Measurements from ENCODE around the gene SMARCC2.
"Not testable (repeated sequence)": the region's sequence is repeated elsewhere in the genome, so short reads cannot be mapped to it uniquely, and the experiment has no call there.

Gene SMARCC2

DNA sequence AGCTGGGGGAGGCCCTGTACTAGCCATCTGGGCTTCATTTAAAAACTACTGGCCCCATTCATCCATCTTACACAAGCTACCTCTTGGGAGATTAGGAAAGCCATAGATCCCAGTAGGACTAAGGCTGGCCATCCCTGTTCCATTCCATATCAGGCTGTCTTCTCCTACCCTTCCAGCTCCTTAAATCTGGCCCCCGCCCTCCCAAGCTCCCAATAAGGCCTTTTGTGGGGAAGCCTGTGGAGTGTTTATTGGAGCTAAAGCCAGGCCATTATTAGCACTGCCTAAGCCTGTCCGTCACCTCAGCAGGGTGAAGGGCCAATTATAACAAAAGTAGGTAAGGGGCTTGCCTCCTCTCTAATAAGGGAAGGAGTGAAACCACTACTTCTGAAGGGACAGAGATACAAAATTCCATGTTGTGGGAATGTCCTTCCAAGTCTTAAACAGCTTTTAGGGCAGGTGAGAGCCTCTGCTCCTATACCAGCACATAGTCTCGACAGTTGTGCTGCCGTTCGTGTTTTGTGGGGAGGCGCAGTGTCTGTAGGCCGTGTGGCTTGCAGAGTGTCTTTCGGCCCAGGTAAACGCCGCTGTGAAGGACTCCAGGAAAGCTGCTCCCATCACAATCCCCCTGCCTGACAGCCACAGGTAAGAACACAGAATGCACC, 27.5 kb downstream of the SMARCC2 start:
- ATAC-seq = no peak
- peaks cover 63% of the 10 kb centered on the region for H3K4me1 Mint-ChIP-seq

DNA sequence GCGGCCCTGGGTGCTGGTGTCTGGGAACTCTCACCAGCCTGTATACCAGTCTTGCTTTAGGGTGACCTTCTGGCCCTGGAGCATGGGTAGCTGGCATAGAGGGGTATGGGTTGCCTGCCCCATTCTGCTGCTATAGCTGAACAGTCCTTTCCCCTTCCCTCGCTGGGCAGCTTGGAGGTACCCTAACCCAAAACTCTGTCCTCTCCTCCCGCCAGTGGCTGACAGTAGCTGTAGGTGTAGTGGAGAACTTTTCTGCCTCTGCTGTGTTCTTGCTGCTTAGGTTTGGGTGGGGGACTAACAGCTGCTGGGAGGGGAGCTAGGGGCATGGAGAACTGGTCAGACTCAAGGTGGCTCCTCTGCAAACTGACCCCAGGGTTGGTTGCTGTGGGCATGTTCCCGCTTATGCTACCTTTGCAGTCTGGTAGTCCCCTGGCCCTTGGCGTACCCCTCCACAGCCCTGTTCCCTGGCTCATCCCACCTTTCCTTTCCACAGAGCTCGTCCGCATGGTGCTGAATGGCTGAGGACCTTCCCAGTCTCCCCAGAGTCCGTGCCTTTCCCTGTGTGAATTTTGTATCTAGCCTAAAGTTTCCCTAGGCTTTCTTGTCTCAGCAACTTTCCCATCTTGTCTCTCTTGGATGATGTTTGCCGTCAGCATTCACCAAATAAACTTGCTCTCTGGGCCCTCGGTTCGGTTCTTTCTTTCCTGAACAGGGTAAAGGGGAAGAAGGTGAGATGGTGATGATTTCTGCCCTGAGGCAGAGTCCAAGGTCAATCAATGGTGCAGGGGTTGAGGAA, 28.2 kb downstream of the SMARCC2 start:
- no peaks in the 10 kb centered on the region for H3K9me3 Mint-ChIP-seq
- DNase-seq (ENCODE audit: low spot score in 2 of 2) = no peak
- H3K36me3 Mint-ChIP-seq = peaks cover 100% of the 10 kb centered on the region
- H3K27ac Mint-ChIP-seq = peak overlapping the region; percentile 98
- peaks cover 63% of the 10 kb centered on the region for H3K4me1 Mint-ChIP-seq
- peak overlapping the region; percentile 97 for H3K4me3 Mint-ChIP-seq
- no peak for ATAC-seq

More for the DNA sequence above, 27.5 kb downstream of the SMARCC2 start:
- H3K27ac Mint-ChIP-seq = peak overlapping the region; percentile 98
- peaks cover 100% of the 10 kb centered on the region for H3K36me3 Mint-ChIP-seq
- peak overlapping the region; percentile 97 for H3K4me3 Mint-ChIP-seq
- H3K9me3 Mint-ChIP-seq = no peaks in the 10 kb centered on the region
- DNase-seq (ENCODE audit: low spot score in 2 of 2) = no peak

DNA sequence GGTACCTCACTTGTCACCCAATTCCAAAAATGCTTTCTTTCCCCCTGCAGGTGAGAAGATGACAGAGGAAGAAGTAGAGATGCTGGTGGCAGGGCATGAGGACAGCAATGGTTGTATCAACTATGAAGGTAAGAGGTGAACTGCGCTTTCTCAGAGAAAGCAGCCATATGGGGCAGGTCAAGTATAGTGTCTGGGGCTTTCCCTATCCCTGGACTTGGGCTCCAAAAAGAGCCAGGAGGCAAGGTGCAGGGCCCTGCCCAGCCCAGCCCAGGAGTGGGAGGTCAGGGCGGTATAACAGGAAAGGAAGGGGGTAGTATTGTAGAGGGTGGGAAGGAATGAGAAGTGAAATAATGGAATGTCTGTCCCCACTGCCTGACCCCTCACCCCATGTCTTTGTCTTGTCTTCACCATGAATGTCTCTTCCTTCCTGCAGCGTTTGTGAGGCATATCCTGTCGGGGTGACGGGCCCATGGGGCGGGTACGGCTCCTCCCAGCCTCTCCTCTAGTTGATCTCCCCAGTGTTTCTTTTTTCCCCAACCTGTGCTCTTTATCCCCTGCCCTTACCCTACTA, 29.0 kb downstream of the SMARCC2 start:
- peaks cover 100% of the 10 kb centered on the region for H3K36me3 Mint-ChIP-seq

DNA sequence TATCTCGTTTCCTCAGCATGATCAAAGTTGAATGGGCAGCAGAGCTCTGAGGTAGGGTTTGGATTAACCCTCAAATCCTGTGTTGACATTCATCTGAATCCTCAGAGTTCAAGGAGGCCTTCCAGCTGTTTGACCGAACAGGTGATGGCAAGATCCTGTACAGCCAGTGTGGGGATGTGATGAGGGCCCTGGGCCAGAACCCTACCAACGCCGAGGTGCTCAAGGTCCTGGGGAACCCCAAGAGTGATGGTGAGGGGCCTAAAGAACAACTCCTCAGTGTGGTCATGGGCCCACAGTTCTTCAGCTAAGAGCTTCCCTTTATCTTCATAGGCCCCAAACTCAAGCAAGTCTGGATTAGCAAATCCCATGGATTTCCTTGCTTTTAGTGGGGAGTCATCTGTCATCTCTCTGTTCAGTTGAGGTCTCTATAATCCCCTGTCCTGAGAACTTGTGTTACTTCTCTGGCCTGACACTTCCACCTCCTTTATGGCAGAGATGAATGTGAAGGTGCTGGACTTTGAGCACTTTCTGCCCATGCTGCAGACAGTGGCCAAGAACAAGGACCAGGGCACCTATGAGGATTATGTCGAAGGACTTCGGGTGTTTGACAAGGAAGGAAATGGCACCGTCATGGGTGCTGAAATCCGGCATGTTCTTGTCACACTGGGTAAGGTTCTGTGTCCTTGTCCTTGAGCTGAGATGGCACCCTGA, 29.6 kb downstream of the SMARCC2 start:
- peak overlapping the region; percentile 97 for H3K4me3 Mint-ChIP-seq
- H3K4me1 Mint-ChIP-seq = peaks cover 72% of the 10 kb centered on the region
- peak overlapping the region; percentile 98 for H3K27ac Mint-ChIP-seq
- no peaks in the 10 kb centered on the region for H3K9me3 Mint-ChIP-seq
- H3K36me3 Mint-ChIP-seq = peaks cover 100% of the 10 kb centered on the region
- DNase-seq (ENCODE audit: low spot score in 2 of 2) (no peak), ATAC-seq (no peak)

More for the DNA sequence above, 29.0 kb downstream of the SMARCC2 start:
- H3K4me3 Mint-ChIP-seq = peak overlapping the region; percentile 97
- no peaks in the 10 kb centered on the region for H3K9me3 Mint-ChIP-seq
- ATAC-seq (peak; percentile 60), DNase-seq (ENCODE audit: low spot score in 2 of 2) (peak in 1 of 2 donors; percentile 34)
- peaks cover 67% of the 10 kb centered on the region for H3K4me1 Mint-ChIP-seq
- peak overlapping the region; percentile 98 for H3K27ac Mint-ChIP-seq

DNA sequence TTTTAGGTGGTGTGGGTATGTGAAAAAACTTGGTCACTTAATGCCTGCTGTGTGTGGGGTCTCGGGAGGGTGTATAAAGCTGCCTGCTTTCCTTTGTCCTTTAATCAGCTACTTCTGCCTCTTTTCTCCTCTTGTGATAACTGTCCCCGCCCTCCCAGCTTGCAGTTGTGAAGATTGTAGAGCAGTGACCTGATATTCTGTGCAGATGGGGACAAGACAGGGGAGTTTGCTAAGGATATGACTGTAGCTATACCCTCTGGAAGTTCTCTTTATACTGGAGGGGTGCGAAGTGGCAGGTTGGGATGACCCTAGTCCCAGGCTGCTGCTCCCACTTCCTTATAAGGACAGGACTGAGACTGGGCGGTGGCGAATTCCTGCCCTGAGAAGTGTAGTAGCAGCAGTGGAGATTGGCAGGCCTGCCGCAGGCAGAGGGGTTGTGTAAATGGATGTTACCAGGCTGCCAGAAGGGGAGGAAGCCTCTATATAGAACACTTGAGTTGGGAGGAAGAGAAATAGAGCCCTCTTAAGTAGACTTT, 30.3 kb downstream of the SMARCC2 start:
- Mint-ChIP-seq H3K4me3 (peak overlapping the region; percentile 97), H3K4me1 (peaks cover 70% of the 10 kb centered on the region), H3K27ac (peak overlapping the region; percentile 98), H3K9me3 (no peaks in the 10 kb centered on the region), H3K36me3 (peaks cover 98% of the 10 kb centered on the region)
- ATAC-seq = no peak
- no peak for DNase-seq (ENCODE audit: low spot score in 2 of 2)

DNA sequence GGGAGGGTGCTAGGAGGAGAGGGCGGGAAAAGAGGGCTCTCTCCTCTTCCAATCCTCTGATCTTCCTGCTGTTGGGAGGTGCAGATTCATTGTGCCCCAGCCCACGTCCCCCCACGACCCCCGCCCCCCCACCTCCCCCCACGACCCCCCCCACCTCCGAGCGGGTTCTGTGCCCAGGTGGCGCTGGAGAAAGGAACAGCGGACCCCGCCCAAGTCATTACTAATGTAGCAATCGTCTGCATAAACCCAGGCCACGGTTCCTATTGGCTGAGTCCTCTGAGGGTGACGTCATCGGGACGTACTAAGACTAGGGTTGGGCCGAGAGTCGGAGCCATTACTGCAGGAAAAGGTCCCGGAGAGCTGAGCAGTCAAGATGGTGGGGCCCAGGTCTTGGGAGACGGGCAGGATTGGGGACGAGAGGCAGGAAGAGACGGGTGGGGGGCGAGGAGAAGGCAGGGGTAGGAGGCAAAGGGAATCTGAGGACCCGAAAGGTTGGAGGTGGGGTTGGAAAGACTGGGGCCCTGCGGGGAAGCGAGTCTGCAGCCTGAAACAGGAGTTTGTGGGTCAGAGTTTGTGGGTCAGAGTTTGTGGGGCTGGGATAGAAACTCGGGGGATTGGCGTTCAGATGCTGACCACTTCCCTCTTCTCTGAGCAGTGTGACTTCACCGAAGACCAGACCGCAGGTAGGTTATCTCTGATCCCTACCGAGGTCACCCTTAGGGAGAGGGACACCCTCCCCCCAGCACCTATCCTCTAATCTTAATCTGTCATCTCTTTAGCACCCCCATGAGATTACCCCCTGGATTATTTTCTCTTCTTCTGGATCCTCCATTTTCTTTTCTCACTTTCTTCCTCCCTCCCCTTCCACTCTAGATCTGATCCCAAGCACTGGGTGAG, 31.0 kb downstream of the SMARCC2 start, which contains the start of gene MYL6:
MYL6 (plus strand) TSS at position 331 of the 897 bp plus-strand sequence; CDS start at position 374, 43 bp downstream.
- Mint-ChIP-seq H3K4me3 (peak within 1 kb of the TSS; percentile 97), H3K9me3 (no peaks in the 10 kb centered on the region), H3K4me1 (peaks cover 77% of the 10 kb centered on the region), H3K36me3 (peaks cover 91% of the 10 kb centered on the region), H3K27ac (peak within 1 kb of the TSS; percentile 98)
- ATAC-seq = peak; percentile 92
- peak; percentile 74 to 93 for DNase-seq (ENCODE audit: low spot score in 2 of 2)

DNA sequence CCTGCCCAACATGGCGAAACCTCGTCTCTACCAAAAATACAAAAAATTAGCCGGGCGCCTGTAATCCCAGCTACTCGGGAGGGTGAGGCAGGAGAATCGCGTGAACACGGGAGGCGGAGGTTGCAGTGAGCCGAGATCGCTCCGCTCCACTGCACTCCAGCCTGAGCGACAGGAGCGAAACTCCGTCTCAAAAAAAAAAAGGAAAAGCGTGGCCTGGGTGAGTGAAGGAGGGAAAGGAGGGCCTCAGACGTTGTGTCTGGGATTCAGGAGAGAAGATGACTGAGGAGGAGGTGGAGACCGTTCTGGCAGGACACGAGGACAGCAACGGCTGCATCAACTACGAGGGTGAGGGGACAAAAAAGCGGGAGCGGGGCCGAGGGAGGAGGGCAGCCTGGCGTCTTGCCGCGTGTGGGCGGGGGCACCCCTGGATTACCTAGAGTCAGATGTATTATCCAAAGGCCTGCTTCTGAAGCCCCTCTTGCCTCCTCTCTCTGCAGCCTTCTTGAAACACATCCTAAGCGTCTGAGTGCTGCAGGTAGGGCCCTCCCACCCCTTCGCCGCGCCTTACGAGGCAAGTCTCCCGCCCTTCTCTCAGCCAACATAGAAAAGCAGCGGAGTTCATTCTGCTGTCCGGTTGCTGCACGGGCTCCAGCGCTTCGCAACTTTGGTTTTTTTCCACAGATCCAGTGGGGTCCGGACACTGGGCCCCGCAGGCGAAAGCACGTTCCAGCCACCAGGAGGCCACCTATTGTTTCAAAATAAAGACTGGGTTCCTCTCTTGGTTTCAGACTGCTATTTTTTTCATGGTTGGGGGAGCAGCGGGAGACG, 31.9 kb downstream of the SMARCC2 start:
- Mint-ChIP-seq H3K27ac (peak overlapping the region; percentile 98), H3K4me3 (peak overlapping the region; percentile 97), H3K9me3 (no peaks in the 10 kb centered on the region), H3K4me1 (peaks cover 81% of the 10 kb centered on the region), H3K36me3 (peaks cover 83% of the 10 kb centered on the region)
- DNase-seq (ENCODE audit: low spot score in 2 of 2) (peak in 1 of 2 donors; percentile 79), ATAC-seq (peak; percentile 56)

DNA sequence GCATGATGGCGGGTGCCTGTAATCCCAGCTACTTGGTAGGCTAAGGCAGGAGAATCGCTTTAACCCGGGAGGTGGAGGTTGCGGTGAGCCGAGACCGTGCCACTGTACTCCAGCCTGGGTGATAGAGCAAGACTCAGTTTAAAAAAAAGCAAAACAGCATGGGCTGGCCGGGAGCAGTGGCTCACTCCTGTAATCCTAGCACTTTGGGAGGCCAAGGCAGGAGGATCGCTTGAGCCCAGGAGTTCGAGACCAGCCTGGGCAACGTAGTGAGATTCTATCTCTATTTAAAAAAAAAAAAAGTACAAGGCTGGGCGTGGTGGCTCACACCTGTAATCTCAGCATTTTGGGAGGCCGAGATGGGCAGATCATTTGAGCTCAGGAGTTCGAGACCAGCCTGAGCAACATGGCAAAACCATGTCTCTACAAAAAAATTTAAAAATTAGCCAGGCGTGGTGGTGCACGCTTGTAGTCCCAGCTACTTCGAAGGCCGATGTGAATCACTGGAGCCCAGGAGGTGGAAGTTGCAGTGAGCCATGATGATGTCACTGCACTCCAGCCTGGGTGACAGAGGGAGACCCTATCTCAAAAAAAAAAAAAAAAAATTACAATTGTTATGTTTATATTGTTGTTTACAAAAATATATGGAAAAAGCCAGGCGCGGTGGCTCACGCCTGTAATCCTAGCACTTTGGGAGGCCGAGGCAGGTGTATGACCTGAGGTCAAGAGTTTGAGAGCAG, 32.7 kb downstream of the SMARCC2 start:
- not testable (repeated sequence) for DNase-seq (ENCODE audit: low spot score in 2 of 2); ATAC-seq; H3K9me3 Mint-ChIP-seq
- Mint-ChIP-seq H3K27ac (peak overlapping the region; percentile 98), H3K4me3 (peak overlapping the region; percentile 97), H3K36me3 (peaks cover 82% of the 10 kb centered on the region), H3K4me1 (peaks cover 79% of the 10 kb centered on the region)

DNA sequence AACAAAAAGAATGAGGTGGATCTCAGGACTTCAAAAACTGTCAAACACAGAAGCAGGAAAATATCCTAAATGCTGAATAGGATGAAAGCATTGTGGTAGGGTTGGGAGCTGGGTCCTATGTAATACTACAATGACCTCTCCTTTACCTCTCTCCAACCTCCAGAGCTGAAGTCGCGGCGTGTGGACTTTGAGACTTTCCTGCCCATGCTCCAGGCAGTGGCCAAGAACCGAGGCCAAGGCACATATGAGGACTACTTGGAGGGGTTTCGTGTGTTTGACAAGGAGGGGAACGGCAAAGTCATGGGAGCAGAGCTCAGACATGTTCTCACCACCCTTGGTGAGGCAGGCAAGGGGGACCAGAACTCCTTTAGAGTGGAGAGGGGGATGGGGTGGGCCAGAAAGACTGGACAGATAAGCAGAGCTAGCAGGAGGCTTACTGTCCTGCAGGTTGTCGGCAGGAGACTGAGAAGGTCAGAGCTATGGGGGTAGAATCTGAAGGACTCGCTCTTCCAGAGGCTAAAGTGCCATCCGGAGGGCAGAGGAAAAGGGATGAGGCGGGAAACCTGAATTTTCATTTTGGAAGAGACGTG, 33.9 kb downstream of the SMARCC2 start:
- DNase-seq (ENCODE audit: low spot score in 2 of 2) (no peak), ATAC-seq (no peak)
- no peaks in the 10 kb centered on the region for H3K9me3 Mint-ChIP-seq
- H3K4me1 Mint-ChIP-seq = peaks cover 79% of the 10 kb centered on the region
- peaks cover 82% of the 10 kb centered on the region for H3K36me3 Mint-ChIP-seq
- peak overlapping the region; percentile 98 for H3K27ac Mint-ChIP-seq
- peak overlapping the region; percentile 6 for H3K4me3 Mint-ChIP-seq

DNA sequence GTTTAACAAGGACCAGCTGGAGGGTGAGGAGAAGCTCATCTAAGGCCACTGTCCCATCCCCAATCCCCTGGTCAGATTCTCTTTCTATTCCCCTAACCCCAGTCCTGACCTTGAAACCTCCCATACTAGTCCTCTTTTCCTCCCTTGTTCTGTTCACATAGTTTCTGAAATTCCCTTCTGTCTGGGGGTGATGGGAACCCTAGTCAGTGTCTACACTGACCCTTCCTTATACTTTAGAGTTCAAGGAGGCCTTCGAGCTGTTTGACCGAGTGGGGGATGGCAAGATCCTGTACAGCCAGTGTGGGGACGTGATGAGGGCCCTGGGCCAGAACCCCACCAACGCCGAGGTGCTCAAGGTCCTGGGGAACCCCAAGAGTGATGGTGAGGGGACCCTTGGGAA, 34.5 kb downstream of the SMARCC2 start:
- Mint-ChIP-seq H3K36me3 (peaks cover 82% of the 10 kb centered on the region), H3K4me1 (peaks cover 77% of the 10 kb centered on the region), H3K4me3 (no peak overlapping the region), H3K27ac (peak overlapping the region; percentile 98), H3K9me3 (no peaks in the 10 kb centered on the region)
- DNase-seq (ENCODE audit: low spot score in 2 of 2) (no peak), ATAC-seq (no peak)

DNA sequence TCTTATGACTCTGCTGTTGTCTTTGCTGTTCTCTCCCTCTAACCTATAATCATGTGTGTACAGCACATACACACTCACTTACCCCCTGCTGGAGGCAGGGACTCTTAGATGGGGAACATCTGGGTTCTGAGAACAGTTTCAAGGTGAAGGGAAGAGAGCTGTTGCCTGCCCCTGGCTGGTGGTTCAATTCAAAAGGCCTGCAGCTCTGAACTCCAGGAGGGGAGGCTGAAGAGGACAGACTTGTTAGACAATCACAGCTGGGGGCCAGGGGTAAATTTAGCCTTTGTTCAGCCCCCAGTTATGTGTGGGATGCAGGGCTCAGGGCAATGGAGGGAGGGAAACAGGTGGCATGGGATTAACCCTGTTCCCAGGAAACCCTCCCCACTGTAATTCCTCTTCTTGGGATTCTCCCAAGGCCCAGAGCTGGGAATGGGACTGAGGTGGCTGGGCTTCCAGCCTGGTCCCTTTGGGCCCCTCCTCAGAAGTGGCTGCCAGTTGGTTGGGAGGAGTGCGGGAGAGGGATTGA, 35.0 kb downstream of the SMARCC2 start:
- Mint-ChIP-seq H3K9me3 (no peaks in the 10 kb centered on the region), H3K4me1 (peaks cover 72% of the 10 kb centered on the region), H3K27ac (peak overlapping the region; percentile 98), H3K36me3 (peaks cover 79% of the 10 kb centered on the region), H3K4me3 (no peak overlapping the region)
- DNase-seq (ENCODE audit: low spot score in 2 of 2) (no peak), ATAC-seq (no peak)

DNA sequence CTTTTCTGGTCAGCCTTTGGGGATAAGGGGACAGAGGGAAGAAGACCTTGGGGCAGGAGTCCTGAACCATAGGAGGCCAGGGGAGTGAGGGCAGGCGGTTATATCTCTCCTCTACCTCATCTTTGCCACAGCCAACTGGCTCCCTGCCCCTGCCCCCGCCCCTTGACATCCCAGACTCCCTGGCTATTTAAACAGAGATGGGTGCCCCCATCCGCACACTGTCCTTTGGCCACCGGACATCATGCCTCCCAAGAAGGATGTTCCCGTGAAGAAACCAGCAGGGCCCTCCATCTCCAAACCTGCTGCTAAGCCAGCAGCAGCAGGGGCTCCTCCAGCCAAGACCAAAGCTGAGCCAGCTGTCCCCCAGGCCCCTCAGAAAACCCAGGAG, 35.6 kb downstream of the SMARCC2 start:
- Mint-ChIP-seq H3K27ac (peak overlapping the region; percentile 98), H3K36me3 (peaks cover 72% of the 10 kb centered on the region), H3K4me1 (peaks cover 66% of the 10 kb centered on the region), H3K9me3 (no peaks in the 10 kb centered on the region), H3K4me3 (peak overlapping the region; percentile 87)
- DNase-seq (ENCODE audit: low spot score in 2 of 2) (no peak), ATAC-seq (no peak)

Measured in stimulated activated effector memory CD8-positive, alpha-beta T cell treated with anti-CD3 and anti-CD28 coated beads, Interleukin-12 subunit alpha, Interleukin-12 subunit beta, amount 100 ng/mL, for 72 hours (primary cell).